Choroid plexus epithelial cell (primary cell): ENCODE results near the gene SYCP2.

Source experiments
- DNase-seq: peaks from one replicate; pipeline ENCODE4 v3.0.0-alpha.2; 2010; ENCODE audit warnings: low read depth
- H3K4me3 ChIP-seq: 2 replicates; pipeline ENCODE4 v1.5.1; 2011; ENCODE audit warnings: low read depth, mild to moderate bottlenecking, control low read depth, low read length, moderate library complexity
- TF ChIP-seq, protein P1 (sequence below): conservative IDR thresholded peaks from 2 replicates; pipeline ENCODE4 v1.5.1; 2011; ENCODE audit warnings: low read depth, mild to moderate bottlenecking, control low read depth, inconsistent platforms, low read length, moderate library complexity

Gene SYCP2

DNA sequence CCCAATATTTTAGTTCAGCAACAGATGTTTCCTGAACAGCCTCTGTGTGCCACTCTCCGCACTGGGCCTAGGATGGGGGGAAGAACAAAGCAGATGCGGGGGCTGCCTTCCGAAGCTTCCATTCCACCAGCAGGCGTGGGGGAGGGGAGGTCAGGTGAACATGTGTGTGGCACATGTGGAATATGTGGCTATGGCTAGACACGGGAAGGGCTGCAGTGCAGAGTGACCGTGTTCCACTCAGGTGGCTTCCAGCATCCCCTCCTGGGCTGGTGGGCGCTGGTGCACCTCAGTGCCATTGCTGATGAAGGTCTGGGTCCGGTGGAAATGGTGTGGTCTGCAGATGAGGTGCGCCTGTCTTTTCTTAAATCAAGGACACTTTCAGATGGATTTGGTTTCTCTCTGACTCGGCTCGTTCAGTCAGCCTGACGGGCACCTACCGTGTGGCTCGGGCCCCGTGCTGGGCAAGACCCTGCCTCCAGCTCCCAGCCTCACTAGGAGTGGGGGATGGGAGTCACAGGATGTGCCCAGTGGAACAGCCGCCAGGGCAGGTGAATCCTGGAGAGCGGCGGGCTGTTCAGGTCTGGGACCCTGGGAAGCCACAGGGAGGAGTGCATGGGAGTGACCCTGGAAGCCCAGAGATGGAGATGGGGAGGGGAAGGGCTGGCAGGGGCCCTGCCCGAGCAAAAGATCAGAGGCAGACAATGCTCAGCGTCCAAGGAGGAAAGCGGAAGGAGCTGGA, 111.0 kb downstream of the SYCP2 start:
- H3K4me3 ChIP-seq, result no peak overlapping the region
- TF ChIP-seq, protein P1, sequence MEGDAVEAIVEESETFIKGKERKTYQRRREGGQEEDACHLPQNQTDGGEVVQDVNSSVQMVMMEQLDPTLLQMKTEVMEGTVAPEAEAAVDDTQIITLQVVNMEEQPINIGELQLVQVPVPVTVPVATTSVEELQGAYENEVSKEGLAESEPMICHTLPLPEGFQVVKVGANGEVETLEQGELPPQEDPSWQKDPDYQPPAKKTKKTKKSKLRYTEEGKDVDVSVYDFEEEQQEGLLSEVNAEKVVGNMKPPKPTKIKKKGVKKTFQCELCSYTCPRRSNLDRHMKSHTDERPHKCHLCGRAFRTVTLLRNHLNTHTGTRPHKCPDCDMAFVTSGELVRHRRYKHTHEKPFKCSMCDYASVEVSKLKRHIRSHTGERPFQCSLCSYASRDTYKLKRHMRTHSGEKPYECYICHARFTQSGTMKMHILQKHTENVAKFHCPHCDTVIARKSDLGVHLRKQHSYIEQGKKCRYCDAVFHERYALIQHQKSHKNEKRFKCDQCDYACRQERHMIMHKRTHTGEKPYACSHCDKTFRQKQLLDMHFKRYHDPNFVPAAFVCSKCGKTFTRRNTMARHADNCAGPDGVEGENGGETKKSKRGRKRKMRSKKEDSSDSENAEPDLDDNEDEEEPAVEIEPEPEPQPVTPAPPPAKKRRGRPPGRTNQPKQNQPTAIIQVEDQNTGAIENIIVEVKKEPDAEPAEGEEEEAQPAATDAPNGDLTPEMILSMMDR, result no peak
- no peak for DNase-seq

DNA sequence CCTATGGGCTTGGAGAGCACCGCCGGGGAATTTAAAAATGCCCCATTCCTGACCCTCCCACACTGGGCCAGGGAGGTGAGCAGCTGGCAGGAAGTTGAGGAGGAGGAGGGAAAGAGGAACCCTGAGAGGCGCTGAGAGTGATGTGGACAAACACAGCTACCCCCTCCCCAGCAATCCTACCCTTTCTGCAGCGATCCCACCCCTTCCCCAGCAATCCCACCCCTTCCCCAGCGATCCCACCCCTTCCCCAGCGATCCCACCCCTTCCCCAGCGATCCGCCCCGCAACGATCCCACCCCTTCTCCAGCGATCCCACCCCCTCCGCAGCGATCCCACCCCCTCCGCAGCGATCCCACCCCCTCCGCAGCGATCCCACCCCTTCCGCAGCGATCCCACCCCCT, 111.6 kb downstream of the SYCP2 start:
- no peak for DNase-seq
- no peak overlapping the region for H3K4me3 ChIP-seq
- TF ChIP-seq, protein P1, result no peak

DNA sequence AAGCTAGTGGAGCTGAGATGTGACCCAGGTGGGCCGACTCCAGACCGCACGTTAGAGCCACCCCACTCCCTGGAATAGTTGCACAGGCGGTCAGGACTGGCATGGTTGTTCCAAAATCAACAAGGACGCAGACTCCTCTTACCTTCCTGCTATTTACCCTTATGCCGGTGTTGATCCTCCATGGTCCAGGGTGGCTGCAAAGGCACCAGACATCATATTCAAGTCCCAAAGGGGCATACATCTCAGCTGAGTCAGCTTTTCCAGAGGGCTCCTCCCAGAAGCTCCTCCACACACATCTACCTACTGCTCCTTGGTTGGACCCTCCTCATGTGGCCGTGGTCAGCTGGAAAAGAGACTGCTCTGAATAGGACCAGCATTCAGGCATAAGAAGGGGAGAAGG, 112.2 kb downstream of the SYCP2 start:
- TF ChIP-seq, protein P1, result no peak
- no peak overlapping the region for H3K4me3 ChIP-seq
- DNase-seq, result no peak

DNA sequence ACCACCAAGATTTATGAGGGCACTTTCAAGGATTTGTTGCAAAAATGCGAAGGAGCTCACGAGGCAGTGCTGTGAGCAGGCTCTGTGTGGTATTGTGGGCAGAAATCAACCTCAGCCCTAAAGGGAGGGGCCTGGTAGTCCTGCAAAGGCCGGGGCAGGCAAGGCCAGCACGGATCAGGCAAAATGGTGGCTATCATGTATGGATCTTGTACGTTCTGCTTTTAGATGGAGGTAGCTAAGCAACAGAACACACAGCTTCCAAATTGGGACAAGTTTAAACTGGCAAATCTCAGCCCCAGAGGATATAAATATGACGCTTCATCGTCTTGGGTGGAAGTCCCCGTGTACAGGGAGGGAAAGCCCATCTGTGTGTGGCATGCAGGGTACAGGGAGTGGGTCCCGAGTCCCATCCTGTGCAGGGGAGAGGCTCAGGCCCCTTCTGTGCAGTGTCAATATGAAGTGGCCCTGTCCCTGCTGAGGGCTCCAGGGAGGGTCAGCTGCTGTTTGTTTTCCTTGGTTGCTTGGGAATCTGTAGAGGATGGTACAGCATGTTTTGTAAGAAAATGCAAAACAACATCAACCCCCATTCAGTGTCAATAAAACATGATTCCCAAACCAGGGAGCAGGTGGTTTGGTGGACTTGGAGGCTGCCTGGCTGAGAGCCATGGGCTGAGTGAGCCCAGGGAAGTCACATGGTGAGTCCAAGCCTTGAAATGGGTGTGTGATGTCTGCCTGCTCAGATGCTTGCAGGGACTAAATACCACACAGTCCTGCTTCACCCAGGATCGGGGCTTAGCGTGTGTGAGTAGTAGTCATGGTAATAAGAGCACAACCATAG, 113.0 kb downstream of the SYCP2 start:
- H3K4me3 ChIP-seq, result no peak overlapping the region
- TF ChIP-seq, protein P1, result no peak
- DNase-seq, result no peak

DNA sequence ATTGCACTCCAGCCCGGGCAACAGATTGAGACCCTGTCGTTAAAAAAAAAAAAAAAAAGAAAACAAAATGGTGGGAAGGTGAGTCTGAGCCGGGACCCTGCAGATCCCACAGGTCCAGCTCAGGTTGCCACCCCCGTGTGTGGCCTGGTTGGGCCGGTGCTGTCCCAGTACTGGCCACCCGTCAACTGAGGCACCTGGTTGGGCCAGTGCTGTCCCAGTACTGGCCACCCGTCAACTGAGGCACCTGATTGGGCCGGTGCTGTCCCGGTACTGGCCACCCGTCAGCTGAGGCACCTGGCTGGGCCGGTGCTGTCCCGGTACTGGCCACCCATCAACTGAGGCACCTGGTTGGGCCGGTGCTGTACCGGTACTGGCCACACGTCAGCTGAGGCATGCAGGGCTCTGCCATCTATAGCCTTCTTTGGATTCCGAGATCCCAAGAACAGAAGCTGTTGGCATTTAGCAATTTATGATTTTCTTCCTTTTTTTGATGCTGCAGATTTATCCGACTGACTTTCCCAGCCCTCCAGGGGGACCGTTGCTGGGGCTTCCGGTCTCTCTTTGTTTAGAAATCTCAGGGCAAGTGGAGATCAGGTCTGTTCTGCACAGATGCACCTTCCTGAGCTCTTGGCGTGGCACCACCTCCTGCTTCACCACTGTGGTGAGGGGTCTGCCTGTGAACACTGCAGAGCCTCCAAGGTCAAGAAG, 113.8 kb downstream of the SYCP2 start:
- H3K4me3 ChIP-seq, result no peak overlapping the region
- DNase-seq, result no peak
- TF ChIP-seq, protein P1, result no peak

- DNase-seq, result no peak
- no peak overlapping the region for H3K4me3 ChIP-seq
- TF ChIP-seq, protein P1, result no peak
Measured at GRCh38 chr20:59818911-59819310, 114.5 kb downstream of the SYCP2 start.
